Suprapubic skin (tissue), 4 donors: ENCODE measurements around the gene SEMA4C. TPM values are rescaled to one million over a fixed set of nuclear protein-coding genes. Genes with fewer than 3 reads are reported as not detected.

Experiments used
- DNase-seq, 2 donors: peaks; one replicate each; pipeline ENCODE4 v3.0.0-alpha.2; 2019; ENCODE audit warnings: low spot score in 2 of 2
- H3K27ac ChIP-seq: fragments of 200-600 bp; sonication (generic); one replicate; pipeline ENCODE4 v1.5.1; 2019
- H3K27me3 ChIP-seq: fragments of 200-600 bp; sonication (generic); one replicate; pipeline ENCODE4 v1.5.1; 2019
- H3K36me3 ChIP-seq: fragments of 200-600 bp; sonication (generic); one replicate; pipeline ENCODE4 v1.5.1; 2019
- H3K4me1 ChIP-seq: fragments of 200-600 bp; sonication (generic); one replicate; pipeline ENCODE4 v1.5.1; 2019
- H3K4me3 ChIP-seq: fragments of 200-600 bp; sonication (generic); one replicate; pipeline ENCODE4 v1.5.1; 2019; ENCODE audit warnings: mild to moderate bottlenecking
- H3K9me3 ChIP-seq: fragments of 200-600 bp; sonication (generic); one replicate; pipeline ENCODE4 v1.5.1; 2019
- CTCF ChIP-seq, 2 donors: fragments of 200-600 bp in 1 of 2; fragments of 450-650 bp in 1 of 2; sonication (generic) in 1 of 2; IDR thresholded peaks; one replicate each; pipeline ENCODE4 v1.5.1; 2016 to 2019; ENCODE audit warnings: antibody characterized with exemption in 2 of 2, mild to moderate bottlenecking in 1 of 2, moderate library complexity in 1 of 2
- EP300 ChIP-seq: sonication (generic); formaldehyde crosslinking; IDR thresholded peaks from one replicate; pipeline ENCODE4 v1.6.1; 2017; ENCODE audit warnings: antibody characterized with exemption
- POLR2A ChIP-seq, 2 donors: fragments of 450-650 bp; IDR thresholded peaks; one replicate each; pipeline ENCODE4 v1.6.1; 2017; ENCODE audit warnings: antibody characterized with exemption in 2 of 2, mild to moderate bottlenecking in 2 of 2, moderate library complexity in 2 of 2
- POLR2AphosphoS5 ChIP-seq, 3 donors: sonication (generic); formaldehyde crosslinking; IDR thresholded peaks; one replicate each; pipeline ENCODE4 v1.6.1; 2017; ENCODE audit warnings: antibody characterized with exemption in 3 of 3
- WGBS: methylation state at CpG from one replicate; pipeline ENCODE4 v1.1.5; 2018; 5-methylcytosine and 5-hydroxymethylcytosine counted together
- total RNA-seq, 4 donors: library from RNA; depleted of rRNA; stranded (reverse); fragments of >200 nt; gene quantifications; one replicate each; pipeline ENCODE4 v1.1.0, GENCODE V29; 2016

Gene SEMA4C
- total RNA-seq, 4 donors from 2014 or later = 15.7 to 28.2 (median 23.5) TPM

GRCh38 chr2:96882906-96883305 lies 13.0 kb upstream of the SEMA4C start:
- Histone ChIP-seq H3K4me3 (no peak overlapping the region), H3K36me3 (no peaks in the 10 kb centered on the region), H3K4me1 (peaks cover 65% of the 10 kb centered on the region), H3K9me3 (no peaks in the 10 kb centered on the region), H3K27ac (peak overlapping the region; percentile 46), H3K27me3 (no peaks in the 10 kb centered on the region)
- 63% methylated on average over 4 of the region's 8 CpGs for WGBS
- DNase-seq = no peak
- TF ChIP-seq POLR2AphosphoS5 (IDR thresholded peaks at IDR 0.05) (no peak), POLR2A (IDR thresholded peaks at IDR 0.05) (no peak), EP300 (no peak), CTCF (IDR thresholded peaks at IDR 0.05) (no peak)

GRCh38 chr2:96882230-96882629 lies 12.3 kb upstream of the SEMA4C start:
- H3K4me1 ChIP-seq = peaks cover 62% of the 10 kb centered on the region
- peak overlapping the region; percentile 46 for H3K27ac ChIP-seq

GRCh38 chr2:96881349-96882195 lies 11.7 kb upstream of the SEMA4C start:
- H3K9me3 ChIP-seq = no peaks in the 10 kb centered on the region
- peaks cover 56% of the 10 kb centered on the region for H3K4me1 ChIP-seq
- no peak overlapping the region for H3K4me3 ChIP-seq
- no peak for DNase-seq
- H3K36me3 ChIP-seq = no peaks in the 10 kb centered on the region
- no peaks in the 10 kb centered on the region for H3K27me3 ChIP-seq
- peak overlapping the region; percentile 46 for H3K27ac ChIP-seq
- TF ChIP-seq POLR2AphosphoS5 (IDR thresholded peaks at IDR 0.05) = no peak
- no peak for TF ChIP-seq EP300
- TF ChIP-seq POLR2A (IDR thresholded peaks at IDR 0.05) = no peak
- TF ChIP-seq CTCF (IDR thresholded peaks at IDR 0.05) = no peak
- 64% methylated on average over 10 of the region's 10 CpGs for WGBS

More at GRCh38 chr2:96882230-96882629, 12.3 kb upstream of the SEMA4C start:
- TF ChIP-seq CTCF (IDR thresholded peaks at IDR 0.05) (no peak), EP300 (no peak), POLR2A (IDR thresholded peaks at IDR 0.05) (no peak), POLR2AphosphoS5 (IDR thresholded peaks at IDR 0.05) (no peak)
- no peak overlapping the region for H3K4me3 ChIP-seq
- no peaks in the 10 kb centered on the region for H3K9me3 ChIP-seq
- H3K36me3 ChIP-seq = no peaks in the 10 kb centered on the region
- DNase-seq = no peak
- WGBS = 49% methylated on average over 12 of the region's 12 CpGs
- H3K27me3 ChIP-seq = no peaks in the 10 kb centered on the region

- no peak overlapping the region for H3K27ac ChIP-seq
- no peaks in the 10 kb centered on the region for H3K36me3 ChIP-seq
- DNase-seq = no peak
- 90% methylated on average over 6 of the region's 6 CpGs for WGBS
- H3K27me3 ChIP-seq = no peaks in the 10 kb centered on the region
- no peaks in the 10 kb centered on the region for H3K9me3 ChIP-seq
- peaks cover 51% of the 10 kb centered on the region for H3K4me1 ChIP-seq
- TF ChIP-seq CTCF (IDR thresholded peaks at IDR 0.05) (no peak), POLR2A (IDR thresholded peaks at IDR 0.05) (no peak), POLR2AphosphoS5 (IDR thresholded peaks at IDR 0.05) (no peak), EP300 (no peak)
- no peak overlapping the region for H3K4me3 ChIP-seq
Observed at GRCh38 chr2:96880891-96881273, 11.0 kb upstream of the SEMA4C start.

DNA sequence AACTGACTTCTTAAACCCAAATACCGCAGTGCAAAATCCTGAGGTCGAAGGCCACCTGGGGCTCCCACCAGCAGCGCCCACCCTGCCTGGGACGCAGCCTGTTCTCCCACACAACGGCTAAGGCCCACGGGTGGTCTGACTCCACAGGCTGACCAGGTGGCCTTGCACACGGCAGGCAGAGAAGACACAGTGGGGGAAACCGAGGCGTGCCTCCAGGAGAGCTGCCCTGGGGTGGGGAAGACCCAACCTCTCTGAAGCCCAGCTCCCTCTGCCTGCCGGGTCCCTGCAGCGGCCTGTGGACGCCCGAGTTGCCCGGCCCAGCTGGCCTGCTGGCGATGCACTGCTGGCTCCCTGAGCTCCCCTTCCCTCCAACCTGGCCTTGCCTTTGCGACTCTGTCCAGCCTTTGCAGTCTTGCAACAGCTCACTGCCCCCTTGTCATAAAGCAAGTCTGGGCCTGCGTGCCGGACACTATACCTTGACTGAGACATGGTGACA lies 9.7 kb upstream of the SEMA4C start:
- H3K27ac ChIP-seq = no peak overlapping the region
- no peaks in the 10 kb centered on the region for H3K27me3 ChIP-seq
- TF ChIP-seq POLR2A (IDR thresholded peaks at IDR 0.05) = no peak
- no peak for TF ChIP-seq POLR2AphosphoS5 (IDR thresholded peaks at IDR 0.05)
- TF ChIP-seq EP300 = no peak
- no peak for TF ChIP-seq CTCF (IDR thresholded peaks at IDR 0.05)
- DNase-seq = no peak
- WGBS = 100% methylated on average over 4 of the region's 18 CpGs
- no peaks in the 10 kb centered on the region for H3K36me3 ChIP-seq
- H3K4me1 ChIP-seq = peaks cover 55% of the 10 kb centered on the region
- H3K9me3 ChIP-seq = no peaks in the 10 kb centered on the region
- H3K4me3 ChIP-seq = no peak overlapping the region
